ENCODE results near the gene C2orf49.

GRCh38 chr2:105320651-105321215 lies 16.6 kb upstream of the C2orf49 start:
- TF ChIP-seq POU2F2 (IDR thresholded peaks at IDR 0.05; ENCODE audit: low read depth, low read length) (no peak), SPI1 (IDR thresholded peaks at IDR 0.05; ENCODE audit: low read depth, low read length) (no peak), POLR2A (IDR thresholded peaks at IDR 0.05; ENCODE audit: low read depth, low read length) (no peak), TAF1 (IDR thresholded peaks at IDR 0.05; ENCODE audit: low read depth, low read length) (no peak), POLR2AphosphoS5 (IDR thresholded peaks at IDR 0.05; ENCODE audit: low read depth, low read length) (no peak), PAX5 (IDR thresholded peaks at IDR 0.05; ENCODE audit: insufficient read depth, low read length, severe bottlenecking) (no peak)

Measured in GM12891 (cell line).